CD4-positive, alpha-beta T cell (primary cell): Measurements from ENCODE around the gene PROX2. TPM values are rescaled to one million over a fixed set of nuclear protein-coding genes. Genes with fewer than 3 reads are reported as not detected.

Experiments
- ATAC-seq: fragments of 200-7000 bp; cut with Tn5 transposase; one replicate; pipeline ENCODE4 v1.10.0; 2022; ENCODE audit warnings: mild to moderate bottlenecking; ENCODE audit not compliant: poor library complexity
- CTCF ChIA-PET: fragments of 350-600 bp; sonication (Branson Sonifier 250); formaldehyde crosslinking; loops from one replicate; lab custom pipeline; 2021; ENCODE audit warnings: antibody characterized with exemption, inconsistent platforms; lab: Charles Lee
- POLR2A ChIA-PET: fragments of 350-600 bp; sonication (Branson Sonifier 250); formaldehyde crosslinking; loops from one replicate; lab custom pipeline; 2021; ENCODE audit warnings: antibody characterized with exemption, inconsistent platforms; lab: Charles Lee
- DNase-seq, 14 experiments: peaks; one replicate each; pipeline ENCODE4 v3.0.0-alpha.2; 2013 to 2020; ENCODE audit warnings: mixed read lengths in 2 of 14
- H3K27ac ChIP-seq, 2 donors: one replicate each; pipeline versions ENCODE4 v1.5.1 to v1.7.0; 2013; ENCODE audit warnings: low read length in 2 of 2, low read depth in 1 of 2, mild to moderate bottlenecking in 1 of 2
- H3K27me3 ChIP-seq, 2 experiments: 1 replicate in 1 of 2; 2 replicates in 1 of 2; pipeline versions ENCODE4 v1.6.1 to v1.7.0; 2013; ENCODE audit warnings: low read length in 2 of 2, control low read depth in 1 of 2, mild to moderate bottlenecking in 1 of 2, moderate library complexity in 1 of 2; ENCODE audit not compliant: insufficient read depth in 2 of 2, control insufficient read depth in 1 of 2
- H3K36me3 ChIP-seq: one replicate; pipeline ENCODE4 v1.6.1; 2013; ENCODE audit warnings: low read length, control low read depth; ENCODE audit not compliant: insufficient read depth
- H3K4me1 ChIP-seq: one replicate; pipeline ENCODE4 v1.6.1; 2013; ENCODE audit warnings: low read length, control low read depth; ENCODE audit not compliant: insufficient read depth
- H3K4me3 ChIP-seq: one replicate; pipeline ENCODE4 v1.5.1; 2013; ENCODE audit warnings: mild to moderate bottlenecking, low read length, moderate library complexity
- H3K9me3 ChIP-seq, 2 experiments: 1 replicate in 1 of 2; 2 replicates in 1 of 2; pipeline versions ENCODE4 v1.6.1 to v1.7.0; 2013; ENCODE audit warnings: low read length in 2 of 2, mild to moderate bottlenecking in 2 of 2, control low read depth in 1 of 2, moderate library complexity in 1 of 2; ENCODE audit not compliant: control insufficient read depth in 1 of 2, insufficient read depth in 1 of 2
- H3K27ac Mint-ChIP-seq: one replicate; pipeline ENCODE4 v1.8.0; 2020; ENCODE audit warnings: mixed read lengths
- H3K27me3 Mint-ChIP-seq: one replicate; pipeline ENCODE4 v1.8.0; 2021; ENCODE audit warnings: mixed read lengths
- H3K36me3 Mint-ChIP-seq: one replicate; pipeline ENCODE4 v1.8.0; 2021; ENCODE audit warnings: low read depth, mixed read lengths
- H3K4me1 Mint-ChIP-seq: one replicate; pipeline ENCODE4 v1.8.0; 2021; ENCODE audit warnings: low read depth, mixed read lengths
- H3K4me3 Mint-ChIP-seq: one replicate; pipeline ENCODE4 v1.8.0; 2020; ENCODE audit warnings: mild to moderate bottlenecking, mixed read lengths
- H3K9me3 Mint-ChIP-seq: one replicate; pipeline ENCODE4 v1.8.0; 2020; ENCODE audit warnings: mixed read lengths
- intact Hi-C, 2 experiments: fragments of 100-400 bp; cut with DNase I in 1 of 2; cut with micrococcal nuclease in 1 of 2; formaldehyde crosslinking; loops; one replicate each; pipeline versions ENCODE4 v1.15.1 to v1.9.0; 2023 to 2025; cut with DNase I, micrococcal nuclease
- total RNA-seq, 174 experiments: library from RNA in 2 of 174; stranded (reverse) in 2 of 174; gene quantifications; one replicate each; pipeline ENCODE4 v1.2.3 and lab custom pipeline; 2021 to 2026
- TF ChIP-seq, protein P1 (sequence below): fragments of 200-600 bp; IDR thresholded peaks from one replicate; pipeline ENCODE4 v1.8.0; 2022; ENCODE audit warnings: antibody characterized with exemption, mild to moderate bottlenecking

Gene PROX2
- total RNA-seq, 2 experiments from 2014 or later: 0.25 TPM; not detected in 1

DNA sequence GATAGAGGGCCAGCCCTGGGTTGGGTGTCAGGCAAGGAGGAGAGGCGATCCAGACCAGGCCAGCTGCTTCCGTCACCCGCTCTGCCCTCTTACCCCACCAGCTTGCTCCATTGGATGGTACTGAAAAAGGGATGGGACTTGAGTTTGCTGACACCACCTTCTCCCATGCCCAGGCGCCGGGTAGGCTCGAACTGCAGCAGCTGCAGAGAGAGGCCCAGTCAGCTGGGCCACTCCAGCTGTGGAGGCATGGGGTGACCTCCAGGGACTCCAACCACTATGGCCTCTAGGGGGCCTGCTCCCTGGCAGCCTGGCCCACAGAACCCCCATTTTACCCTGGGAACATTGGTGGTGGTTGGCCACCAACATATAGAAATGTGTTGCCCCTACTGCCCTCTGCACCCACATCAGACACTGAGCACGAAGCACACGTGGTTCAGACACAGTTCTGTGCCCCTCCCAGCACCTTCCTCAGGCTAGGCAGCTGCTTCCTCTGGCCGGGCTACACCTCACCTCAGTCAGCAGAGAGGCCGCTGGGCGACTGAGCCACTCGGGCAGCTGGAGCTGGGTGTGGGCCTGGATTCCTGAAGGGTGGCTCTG lies 31.1 kb upstream of the PROX2 start:
- TF ChIP-seq, protein P1, sequence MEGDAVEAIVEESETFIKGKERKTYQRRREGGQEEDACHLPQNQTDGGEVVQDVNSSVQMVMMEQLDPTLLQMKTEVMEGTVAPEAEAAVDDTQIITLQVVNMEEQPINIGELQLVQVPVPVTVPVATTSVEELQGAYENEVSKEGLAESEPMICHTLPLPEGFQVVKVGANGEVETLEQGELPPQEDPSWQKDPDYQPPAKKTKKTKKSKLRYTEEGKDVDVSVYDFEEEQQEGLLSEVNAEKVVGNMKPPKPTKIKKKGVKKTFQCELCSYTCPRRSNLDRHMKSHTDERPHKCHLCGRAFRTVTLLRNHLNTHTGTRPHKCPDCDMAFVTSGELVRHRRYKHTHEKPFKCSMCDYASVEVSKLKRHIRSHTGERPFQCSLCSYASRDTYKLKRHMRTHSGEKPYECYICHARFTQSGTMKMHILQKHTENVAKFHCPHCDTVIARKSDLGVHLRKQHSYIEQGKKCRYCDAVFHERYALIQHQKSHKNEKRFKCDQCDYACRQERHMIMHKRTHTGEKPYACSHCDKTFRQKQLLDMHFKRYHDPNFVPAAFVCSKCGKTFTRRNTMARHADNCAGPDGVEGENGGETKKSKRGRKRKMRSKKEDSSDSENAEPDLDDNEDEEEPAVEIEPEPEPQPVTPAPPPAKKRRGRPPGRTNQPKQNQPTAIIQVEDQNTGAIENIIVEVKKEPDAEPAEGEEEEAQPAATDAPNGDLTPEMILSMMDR: peak; percentile 30
- Mint-ChIP-seq H3K27me3 (no peaks in the 10 kb centered on the region), H3K36me3 (peaks cover 33% of the 10 kb centered on the region), H3K4me1 (peaks cover 5% of the 10 kb centered on the region), H3K27ac (no peak overlapping the region), H3K4me3 (no peak overlapping the region), H3K9me3 (no peaks in the 10 kb centered on the region)
- Histone ChIP-seq H3K4me1 (peaks cover 13% of the 10 kb centered on the region), H3K4me3 (no peak overlapping the region), H3K9me3 (no peaks in the 10 kb centered on the region), H3K27me3 (no peaks in the 10 kb centered on the region), H3K36me3 (peaks cover 32% of the 10 kb centered on the region), H3K27ac (no peak overlapping the region)
- POLR2A ChIA-PET: interaction anchor here (0.9 to 2.8 kb wide), 4 partner anchors 45 to 68 kb away, joined by 4 to 43 read pairs (median 5); no protein-coding TSS in a partner anchor
- ATAC-seq (no peak), DNase-seq (no peak)
- CTCF ChIA-PET: interaction anchor here (0.6 to 6.5 kb wide), 4 partner anchors 10 to 364 kb away, joined by 3 to 160 read pairs (median 8); no protein-coding TSS in a partner anchor
- intact Hi-C loops: loop anchor here in 1 of 2 experiments (2.0 kb wide), 1 partner anchor 182 kb away; no protein-coding TSS in a partner anchor

DNA sequence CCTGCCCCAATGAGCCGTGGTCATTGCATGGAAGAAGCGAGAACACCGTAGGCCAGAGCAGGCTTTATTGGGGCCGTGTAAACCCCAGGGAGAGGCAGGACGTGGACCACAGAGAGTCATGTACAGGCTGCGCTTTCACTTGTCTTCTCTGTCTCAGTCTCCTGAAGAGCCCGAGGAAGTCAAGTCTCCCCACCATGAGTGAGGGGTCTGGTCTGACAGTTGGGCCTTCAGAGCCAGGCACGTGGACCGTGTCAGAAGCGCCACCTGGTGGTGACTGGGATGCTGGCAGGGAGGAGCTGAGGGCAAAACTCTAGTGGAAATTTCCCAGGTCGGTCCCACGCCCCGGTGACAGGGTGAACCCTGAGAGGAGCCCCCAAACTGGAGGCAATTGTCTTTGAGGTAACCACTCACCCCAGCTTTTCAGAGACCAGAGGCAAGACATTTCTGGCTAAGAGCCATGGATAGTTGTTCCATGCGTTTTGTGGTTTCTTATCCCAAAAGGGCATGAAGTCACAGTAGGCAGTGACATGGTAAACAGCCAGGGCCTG lies 29.7 kb upstream of the PROX2 start:
- Histone ChIP-seq H3K36me3 (peaks cover 46% of the 10 kb centered on the region), H3K4me1 (peaks cover 13% of the 10 kb centered on the region), H3K4me3 (no peak overlapping the region), H3K27me3 (no peaks in the 10 kb centered on the region), H3K27ac (no peak overlapping the region), H3K9me3 (no peaks in the 10 kb centered on the region)
- no peaks in the 10 kb centered on the region for H3K27me3 Mint-ChIP-seq
- ATAC-seq (peak; percentile 77), DNase-seq (peak; percentile 70 to 89 (median 78))
- H3K4me3 Mint-ChIP-seq: no peak overlapping the region
- peaks cover 46% of the 10 kb centered on the region for H3K36me3 Mint-ChIP-seq
- intact Hi-C loops: loop anchor here (1.0 to 2.0 kb wide), 4 partner anchors 23 to 296 kb away; no protein-coding TSS in a partner anchor
- H3K27ac Mint-ChIP-seq: peak overlapping the region; percentile 73
- POLR2A ChIA-PET: interaction anchor here (0.7 to 2.8 kb wide), 8 partner anchors 38 to 821 kb away, joined by 3 to 43 read pairs (median 3); partner anchors contain the start of gene ALDH6A1
- no peaks in the 10 kb centered on the region for H3K9me3 Mint-ChIP-seq
- peaks cover 5% of the 10 kb centered on the region for H3K4me1 Mint-ChIP-seq
- TF ChIP-seq, protein P1: peak; percentile 90
- CTCF ChIA-PET: interaction anchor here (0.6 to 6.5 kb wide), 25 partner anchors 9 to 297 kb away, joined by 3 to 160 read pairs (median 4); partner anchors contain the start of genes DLST and PROX2

DNA sequence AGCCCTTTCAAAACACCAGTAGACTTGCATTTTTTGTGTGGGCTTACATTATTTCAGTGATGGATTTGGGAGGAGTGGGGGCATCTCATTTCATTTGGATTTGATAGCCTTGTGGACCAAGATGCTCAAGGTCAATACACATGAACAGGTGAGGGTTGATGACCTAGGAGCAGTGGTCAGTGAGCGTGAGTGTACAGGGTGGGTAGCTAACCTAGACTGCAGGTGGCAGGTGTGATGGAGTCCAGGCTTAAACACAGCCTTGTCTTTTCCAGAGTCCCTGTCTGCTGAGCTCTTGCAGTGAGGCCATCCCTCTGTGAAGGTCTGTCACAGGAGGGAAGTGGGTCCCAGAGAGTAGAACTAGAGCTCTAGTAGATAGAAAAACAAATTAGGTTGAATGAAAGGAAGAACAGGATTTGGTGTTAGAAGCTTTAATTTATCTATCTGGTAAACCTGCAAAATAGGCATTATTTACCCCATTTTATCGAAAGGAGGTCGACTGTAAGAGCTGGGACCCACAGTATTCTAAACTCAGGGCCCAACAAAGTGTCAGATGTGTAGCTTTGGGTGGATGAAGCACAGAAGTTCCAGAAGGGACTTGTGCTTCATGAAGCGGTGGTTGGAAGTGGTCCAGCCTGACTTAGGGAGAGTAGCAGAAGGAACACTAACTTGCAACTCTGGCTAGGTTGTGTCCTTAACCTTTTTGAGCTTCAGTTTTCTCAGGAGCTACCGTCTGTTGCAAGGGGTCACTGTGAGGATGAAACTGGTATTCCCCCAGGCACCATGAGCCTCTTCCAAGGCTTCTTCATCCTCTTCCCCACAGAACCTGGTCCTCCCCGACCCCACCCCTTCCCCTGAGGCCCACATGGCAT lies 28.9 kb upstream of the PROX2 start:
- Mint-ChIP-seq H3K27me3 (no peaks in the 10 kb centered on the region), H3K9me3 (no peaks in the 10 kb centered on the region), H3K4me3 (no peak overlapping the region), H3K36me3 (peaks cover 54% of the 10 kb centered on the region), H3K27ac (peak overlapping the region; percentile 73), H3K4me1 (peaks cover 5% of the 10 kb centered on the region)
- H3K27ac ChIP-seq: no peak overlapping the region
- ATAC-seq (no peak), DNase-seq (no peak)
- ChIA-PET CTCF (interaction anchor here (1.0 to 6.5 kb wide), 9 partner anchors 8 to 182 kb away, joined by 3 to 160 read pairs (median 4); partner anchors contain the start of gene DLST), POLR2A (interaction anchor here (1.0 to 2.8 kb wide), 5 partner anchors 38 to 173 kb away, joined by 3 to 43 read pairs (median 7); no protein-coding TSS in a partner anchor)
- peaks cover 13% of the 10 kb centered on the region for H3K4me1 ChIP-seq
- peaks cover 54% of the 10 kb centered on the region for H3K36me3 ChIP-seq
- H3K27me3 ChIP-seq: no peaks in the 10 kb centered on the region
- intact Hi-C loops: loop anchor here (1.0 to 2.0 kb wide), 3 partner anchors 22 to 296 kb away; no protein-coding TSS in a partner anchor
- no peak overlapping the region for H3K4me3 ChIP-seq
- TF ChIP-seq, protein P1: no peak
- no peaks in the 10 kb centered on the region for H3K9me3 ChIP-seq
